LNCaP clone FGC (cell line): Measurements from ENCODE around the gene DDAH2.

Experiments
- DNase-seq: peaks from one replicate; pipeline ENCODE4 v3.0.0-alpha.2; 2011; ENCODE audit warnings: low read depth
- H3K4me3 ChIP-seq: 2 replicates; pipeline ENCODE4 v1.5.1; 2011; ENCODE audit warnings: mild to moderate bottlenecking, low read depth, low read length, control low read depth
- TF ChIP-seq, protein P1 (sequence below): IDR thresholded peaks from 2 replicates; pipeline ENCODE4 v1.5.1; 2012; ENCODE audit warnings: mild to moderate bottlenecking; ENCODE audit not compliant: control insufficient read depth, insufficient read depth; ENCODE audit errors: extremely low read depth

Gene DDAH2

GRCh38 chr6:31744422-31744821 is 15.3 kb upstream of the DDAH2 start:
- TF ChIP-seq, protein P1, sequence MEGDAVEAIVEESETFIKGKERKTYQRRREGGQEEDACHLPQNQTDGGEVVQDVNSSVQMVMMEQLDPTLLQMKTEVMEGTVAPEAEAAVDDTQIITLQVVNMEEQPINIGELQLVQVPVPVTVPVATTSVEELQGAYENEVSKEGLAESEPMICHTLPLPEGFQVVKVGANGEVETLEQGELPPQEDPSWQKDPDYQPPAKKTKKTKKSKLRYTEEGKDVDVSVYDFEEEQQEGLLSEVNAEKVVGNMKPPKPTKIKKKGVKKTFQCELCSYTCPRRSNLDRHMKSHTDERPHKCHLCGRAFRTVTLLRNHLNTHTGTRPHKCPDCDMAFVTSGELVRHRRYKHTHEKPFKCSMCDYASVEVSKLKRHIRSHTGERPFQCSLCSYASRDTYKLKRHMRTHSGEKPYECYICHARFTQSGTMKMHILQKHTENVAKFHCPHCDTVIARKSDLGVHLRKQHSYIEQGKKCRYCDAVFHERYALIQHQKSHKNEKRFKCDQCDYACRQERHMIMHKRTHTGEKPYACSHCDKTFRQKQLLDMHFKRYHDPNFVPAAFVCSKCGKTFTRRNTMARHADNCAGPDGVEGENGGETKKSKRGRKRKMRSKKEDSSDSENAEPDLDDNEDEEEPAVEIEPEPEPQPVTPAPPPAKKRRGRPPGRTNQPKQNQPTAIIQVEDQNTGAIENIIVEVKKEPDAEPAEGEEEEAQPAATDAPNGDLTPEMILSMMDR = no peak
- H3K4me3 ChIP-seq = no peak overlapping the region
- DNase-seq = no peak

- TF ChIP-seq, protein P1 = no peak
- H3K4me3 ChIP-seq = no peak overlapping the region
- no peak for DNase-seq
Measured at GRCh38 chr6:31742894-31743293, 13.8 kb upstream of the DDAH2 start.

DNA sequence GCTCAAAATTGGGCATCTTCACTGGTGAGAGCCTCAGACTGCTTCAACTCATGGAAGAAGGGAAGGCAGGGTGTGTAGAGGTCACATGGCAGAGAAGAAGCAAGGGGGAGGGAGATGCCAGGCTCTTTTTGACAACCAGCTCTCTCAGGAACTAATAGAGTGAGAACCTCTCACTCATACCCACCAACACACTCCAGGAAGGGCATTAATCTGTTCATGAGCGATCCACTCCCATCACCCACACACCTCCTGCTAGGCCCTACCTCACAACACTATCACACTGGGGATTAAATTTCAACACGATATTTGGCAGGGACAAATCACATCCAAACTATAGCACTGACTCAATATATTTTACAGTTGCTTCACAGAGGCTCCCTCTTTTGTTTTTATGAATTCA is 12.7 kb upstream of the DDAH2 start:
- no peak overlapping the region for H3K4me3 ChIP-seq
- TF ChIP-seq, protein P1 = no peak
- DNase-seq = no peak

- TF ChIP-seq, protein P1 = no peak
- peak overlapping the region; percentile 77 for H3K4me3 ChIP-seq
- no peak for DNase-seq
Measured at GRCh38 chr6:31740397-31741223, 11.5 kb upstream of the DDAH2 start.

GRCh38 chr6:31739639-31740396 is 10.7 kb upstream of the DDAH2 start, which contains the start of gene MSH5:
Gene MSH5, plus strand, starts transcription at chr6:31740005. Its CDS starts 462 bp downstream, at chr6:31740467.
- peak; percentile 98 for DNase-seq
- TF ChIP-seq, protein P1 = no peak
- H3K4me3 ChIP-seq = peak within 1 kb of the TSS; percentile 77

DNA sequence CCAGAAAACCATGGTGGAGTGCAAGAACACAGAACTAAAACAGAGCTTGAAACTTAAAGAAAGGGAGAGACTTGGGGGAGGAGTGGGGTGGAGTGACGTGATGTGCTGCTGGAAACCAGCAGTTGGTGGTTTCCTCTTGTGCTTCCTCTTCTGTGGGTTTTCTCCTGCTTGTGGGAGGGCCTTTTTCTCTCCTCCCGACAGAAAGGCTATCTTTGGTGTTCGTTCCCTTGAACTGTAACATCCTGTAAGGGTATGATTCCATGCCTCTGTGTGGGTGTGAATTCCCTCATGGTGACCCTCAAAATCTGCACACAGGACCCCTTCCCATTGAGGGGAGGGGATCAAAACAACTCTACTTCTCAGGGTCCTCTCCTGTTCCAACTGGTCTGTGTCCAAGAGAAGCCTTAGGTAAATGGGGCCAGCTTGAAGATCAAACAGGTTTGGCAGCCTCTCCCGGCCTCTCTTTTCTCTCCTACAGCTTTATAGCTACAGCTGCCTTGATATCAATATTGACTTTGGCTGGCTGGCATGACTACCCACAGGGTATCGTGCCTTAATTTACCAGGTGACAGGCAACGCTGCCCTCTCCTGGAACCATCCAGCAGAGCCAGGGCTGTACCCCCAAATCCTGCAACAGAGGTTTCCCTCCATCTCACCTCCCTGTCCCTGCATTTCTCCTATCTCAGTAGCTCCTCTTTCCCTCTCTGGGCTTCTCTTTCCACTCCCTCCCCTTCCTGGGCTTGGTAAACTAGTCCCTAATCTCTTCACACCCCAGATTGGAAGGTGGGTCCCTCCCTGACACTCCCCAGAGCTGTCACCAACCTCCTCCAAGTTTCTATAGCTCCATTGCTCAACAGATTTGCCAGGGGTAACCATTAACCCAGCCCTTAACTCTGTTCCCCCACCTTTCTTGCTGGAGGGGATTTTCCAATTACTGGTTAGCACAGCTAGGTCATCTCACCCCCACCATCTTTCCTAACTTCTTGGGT is 9.2 kb upstream of the DDAH2 start:
- TF ChIP-seq, protein P1 = peak; percentile 65
- H3K4me3 ChIP-seq = peak overlapping the region; percentile 77
- DNase-seq = peak; percentile 94
